Panc1 (cell line): Measurements from ENCODE around the gene RPAP2. TPM values are rescaled to one million over a fixed set of nuclear protein-coding genes. Genes with fewer than 3 reads are reported as not detected.
A peak's percentile ranks its signal among the peaks of the same experiment; 100 is the strongest.

Experiments
- ATAC-seq: fragments of 200-7000 bp; cut with Tn5 transposase; 2 replicates; pipeline ENCODE4 v1.9.1; 2020; ENCODE audit warnings: mild to moderate bottlenecking, moderate library complexity
- BruUV-seq: library from RNA; stranded (reverse); fragments of 400-500 nt; replicated peaks from 2 replicates; lab custom pipeline; 2021; lab: Mats Ljungman, UMichigan
- CTCF ChIA-PET: fragments of 300-600 bp; sonication (Branson Sonifier 250); formaldehyde crosslinking; loops from one replicate; lab custom pipeline; 2022; ENCODE audit warnings: antibody characterized with exemption; lab: Charles Lee
- POLR2A ChIA-PET: fragments of 300-600 bp; sonication (Branson Sonifier 250); formaldehyde crosslinking; loops from one replicate; lab custom pipeline; 2022; ENCODE audit warnings: antibody characterized with exemption; lab: Charles Lee
- DNase-seq: peaks from one replicate; pipeline ENCODE4 v3.0.0-alpha.2; 2010; ENCODE audit warnings: low read depth, low spot score
- H3K27ac ChIP-seq: 2 replicates; pipeline ENCODE4 v1.5.1; 2011; ENCODE audit warnings: mild to moderate bottlenecking, low read length, inconsistent platforms
- H3K27me3 ChIP-seq: fragments of 200-500 bp; sonication (Bioruptor generic); 2 replicates; pipeline ENCODE4 v1.6.0; 2014; ENCODE audit warnings: low read length, inconsistent platforms; ENCODE audit not compliant: control insufficient read depth, insufficient read depth
- H3K36me3 ChIP-seq: fragments of 200-500 bp; sonication (Bioruptor generic); 2 replicates; pipeline ENCODE4 v1.5.1; 2014; ENCODE audit warnings: inconsistent platforms, mild to moderate bottlenecking, low read length, moderate library complexity; ENCODE audit not compliant: control insufficient read depth, insufficient read depth
- H3K4me1 ChIP-seq: 2 replicates; pipeline ENCODE4 v1.5.1; 2011; ENCODE audit warnings: inconsistent platforms, mild to moderate bottlenecking, low read length, moderate library complexity; ENCODE audit not compliant: control insufficient read depth, insufficient read depth
- H3K4me3 ChIP-seq, 2 experiments: 2 replicates each; pipeline ENCODE4 v1.5.1; 2011 to 2012; ENCODE audit warnings: low read depth in 2 of 2, low read length in 2 of 2, mild to moderate bottlenecking in 2 of 2, inconsistent platforms in 1 of 2, moderate library complexity in 1 of 2
- H3K9me3 ChIP-seq: fragments of 200-500 bp; sonication (Bioruptor generic); 2 replicates; pipeline ENCODE4 v1.5.1; 2014; ENCODE audit warnings: low read depth, mild to moderate bottlenecking, inconsistent platforms, low read length, moderate library complexity; ENCODE audit not compliant: control insufficient read depth, insufficient read depth
- CTCF ChIP-seq: fragments of 450-650 bp; IDR thresholded peaks from 2 replicates; pipeline ENCODE4 v1.5.1; 2017; ENCODE audit warnings: mild to moderate bottlenecking
- REST ChIP-seq, 2 experiments: IDR thresholded peaks; 2 replicates each; pipeline ENCODE4 v1.6.1; 2011 to 2012; ENCODE audit warnings: low read depth in 2 of 2, control low read depth in 1 of 2, low read length in 1 of 2, mild to moderate bottlenecking in 1 of 2, moderate library complexity in 1 of 2; ENCODE audit not compliant: insufficient read depth in 1 of 2
- SIN3A ChIP-seq: IDR thresholded peaks from 2 replicates; pipeline ENCODE4 v1.6.1; 2012; ENCODE audit warnings: low read depth, mild to moderate bottlenecking, low read length, moderate library complexity, borderline replicate concordance; ENCODE audit not compliant: insufficient read depth
- in situ Hi-C: cut with HindIII; loops from 2 replicates; pipeline ENCODE4 v1.10.0; 2016; ENCODE audit warnings: low sequenced_read_pairs, low pct_unique_long_range_greater_than_20kb
- intact Hi-C: fragments of 100-400 bp; cut with micrococcal nuclease; formaldehyde crosslinking; loops from one replicate; pipeline ENCODE4 v1.10.0; 2022; ENCODE audit not compliant: unreplicated experiment
- total RNA-seq: library from RNA; stranded (reverse); gene quantifications from one replicate; pipeline ENCODE4 v1.2.1, GENCODE V29; 2021; ENCODE audit not compliant: unreplicated experiment

The RPAP2 gene
- total RNA-seq, 1 experiment from 2014 or later: 16.3 TPM

GRCh38 chr1:92310185-92310597, 11.3 kb downstream of the RPAP2 start:
- CTCF ChIA-PET: no interaction called here
- intact Hi-C loops: no loop called here
- POLR2A ChIA-PET: no interaction called here
- Histone ChIP-seq H3K27me3 (no peaks in the 10 kb centered on the region), H3K9me3 (no peaks in the 10 kb centered on the region), H3K4me1 (no peaks in the 10 kb centered on the region), H3K27ac (no peak overlapping the region), H3K36me3 (peaks cover 5% of the 10 kb centered on the region; the same call in 1 of the 2 replicates), H3K4me3 (no peak overlapping the region)
- in situ Hi-C loops: no loop called here
- TF ChIP-seq REST (IDR thresholded peaks at IDR 0.05; ENCODE audit: insufficient read depth in 1 of 2, low read depth in 2 of 2, low read length in 1 of 2) (no peak), CTCF (peak; percentile 54; the same call in 1 of the 2 replicates)
- DNase-seq (no peak), ATAC-seq (no peak)
- no TSS peak for BruUV-seq

- ATAC-seq (no peak), DNase-seq (no peak)
- Histone ChIP-seq H3K27me3 (no peaks in the 10 kb centered on the region), H3K9me3 (no peaks in the 10 kb centered on the region), H3K36me3 (no peaks in the 10 kb centered on the region; the same call in 1 of the 2 replicates), H3K4me1 (no peaks in the 10 kb centered on the region), H3K4me3 (no peak overlapping the region), H3K27ac (no peak overlapping the region)
- TF ChIP-seq CTCF: no peak
- TF ChIP-seq SIN3A: no peak
- ChIA-PET CTCF (no interaction called here), POLR2A (interaction anchor here (0.7 kb wide), 1 partner anchor 22 kb away, joined by 6 read pairs; no protein-coding TSS in a partner anchor)
- intact Hi-C loops (no loop called here), in situ Hi-C loops (no loop called here)
- BruUV-seq: no TSS peak
These were observed 15.2 kb downstream of the RPAP2 start for GRCh38 chr1:92314024-92314423.
